ENCODE measurements around the gene REM2.

The REM2 gene

DNA sequence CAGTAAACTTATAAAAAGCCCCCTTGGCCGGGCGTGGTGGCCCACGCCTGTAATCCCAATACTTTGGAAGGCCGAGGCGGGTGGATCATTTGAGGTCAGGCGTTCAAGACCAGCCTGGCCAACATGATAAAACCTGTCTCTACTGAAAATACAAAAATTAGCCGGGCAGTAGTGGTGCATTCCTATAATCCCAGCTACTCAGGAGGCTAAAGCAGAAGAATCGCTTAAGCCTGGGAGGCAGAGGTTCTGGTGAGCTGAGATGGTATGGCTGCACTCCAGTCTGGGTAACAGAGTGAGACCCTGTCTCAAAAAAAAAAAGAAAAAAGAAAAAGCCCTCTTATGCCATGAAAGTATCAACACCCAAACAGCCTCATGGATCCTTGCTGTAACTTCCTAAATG, 42.5 kb downstream of the REM2 start:
- DNase-seq (ENCODE audit: extremely low read depth in 1 of 2, low read depth in 1 of 2), result no peak

DNA sequence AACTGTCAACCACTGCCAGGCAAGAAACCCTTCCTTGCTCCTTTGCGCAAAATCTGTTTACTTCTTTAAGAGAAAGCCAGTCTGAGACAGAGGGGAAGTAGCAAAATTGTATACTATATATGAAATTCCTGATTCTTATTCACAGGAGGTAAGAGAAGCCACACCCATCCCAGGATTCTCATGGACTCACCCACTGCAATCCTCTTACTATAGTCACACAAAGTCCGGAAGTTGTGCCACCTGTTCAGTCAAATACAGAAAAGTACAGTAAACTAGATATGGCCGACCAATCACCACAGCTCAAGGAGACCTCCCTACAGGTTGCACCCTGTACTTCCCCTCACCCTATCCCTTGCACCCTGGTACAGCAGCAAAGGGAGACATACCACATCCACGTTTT, 43.3 kb downstream of the REM2 start:
- DNase-seq (ENCODE audit: extremely low read depth in 1 of 2, low read depth in 1 of 2), result no peak

DNA sequence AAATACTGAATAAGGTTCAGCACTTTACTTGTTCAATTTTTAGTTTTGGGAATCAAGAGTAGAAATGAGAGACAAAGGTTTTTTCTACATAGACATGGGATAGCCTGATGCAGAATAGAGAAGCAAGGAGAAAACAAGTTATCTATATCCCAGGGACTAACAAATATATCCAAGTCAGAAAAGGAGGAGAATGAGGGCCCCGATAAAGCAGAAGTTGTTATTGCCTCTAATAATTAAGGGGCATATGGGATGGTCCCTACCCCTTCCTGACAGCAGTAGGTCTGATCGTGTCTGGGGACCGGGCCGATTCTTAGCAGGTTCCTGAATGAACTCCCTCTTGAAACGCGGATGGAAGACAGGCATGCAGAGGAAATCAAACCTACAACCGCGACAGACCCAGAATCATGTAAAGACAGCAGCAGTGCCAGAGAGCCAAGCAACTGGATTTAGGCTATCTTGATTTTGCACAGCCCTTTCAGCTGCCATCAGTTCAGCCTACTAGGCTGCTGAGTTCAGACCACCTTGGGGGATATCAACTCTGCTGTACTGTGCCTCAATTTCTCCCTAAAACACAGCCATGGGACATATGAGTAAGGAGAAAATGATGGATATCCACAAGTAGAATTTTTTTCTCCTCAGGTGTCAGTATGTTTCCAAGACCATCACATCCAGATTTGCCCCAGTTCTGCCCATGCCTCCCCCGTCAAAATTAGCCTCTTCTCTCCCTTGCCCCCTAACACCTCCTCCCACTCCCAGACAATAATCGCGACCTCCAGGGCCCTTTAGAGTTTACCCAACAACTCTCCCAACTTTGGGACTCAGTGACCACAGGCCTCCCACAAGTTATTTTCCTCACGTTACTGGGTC, 45.4 kb downstream of the REM2 start:
- DNase-seq (ENCODE audit: extremely low read depth in 1 of 2, low read depth in 1 of 2), result no peak

DNA sequence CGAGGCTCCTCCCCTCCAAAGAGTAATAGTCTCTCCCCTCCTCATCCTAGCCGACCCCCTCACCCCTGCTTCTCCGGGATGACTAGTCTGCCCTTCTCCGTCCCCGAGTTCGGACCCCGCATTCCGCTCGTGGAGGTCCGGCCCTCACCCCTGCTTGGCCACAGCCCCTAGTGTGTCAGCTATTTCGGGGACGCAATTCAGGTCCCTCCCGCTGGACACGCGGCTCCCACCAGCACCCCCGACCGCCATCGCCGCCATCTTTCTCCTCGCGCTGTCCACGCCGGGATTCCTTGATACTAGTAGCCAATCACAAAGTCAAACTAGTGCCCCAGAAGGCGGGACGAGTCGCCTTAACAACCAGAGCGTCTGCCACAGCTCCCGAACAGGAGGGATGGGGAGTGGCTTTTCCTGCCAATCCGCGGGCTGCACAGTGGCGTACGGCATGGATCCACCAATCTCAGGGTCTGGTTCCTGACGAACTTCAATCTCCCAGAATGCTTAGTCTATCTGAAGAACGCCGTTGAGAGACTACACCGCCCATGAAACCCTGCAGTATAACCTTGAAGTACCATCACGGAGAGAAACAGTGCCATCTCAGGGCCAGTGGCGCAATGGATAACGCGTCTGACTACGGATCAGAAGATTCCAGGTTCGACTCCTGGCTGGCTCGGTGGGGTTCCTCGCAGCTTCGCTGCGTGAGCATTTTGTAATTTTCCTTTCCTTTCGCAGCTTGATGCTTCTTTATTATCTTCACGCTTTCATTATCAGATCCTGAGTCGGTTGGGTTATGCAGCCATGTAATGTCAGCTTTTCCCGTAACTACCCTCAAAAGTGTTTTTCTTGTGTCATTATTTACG, 46.3 kb downstream of the REM2 start, which contains the start of gene PRMT5:
PRMT5 (minus strand) TSS at position 273 of the 857 bp plus-strand sequence; CDS start at position 258, 15 bp downstream.
- peak; percentile 90 to 98 for DNase-seq (ENCODE audit: extremely low read depth in 1 of 2, low read depth in 1 of 2)

DNA sequence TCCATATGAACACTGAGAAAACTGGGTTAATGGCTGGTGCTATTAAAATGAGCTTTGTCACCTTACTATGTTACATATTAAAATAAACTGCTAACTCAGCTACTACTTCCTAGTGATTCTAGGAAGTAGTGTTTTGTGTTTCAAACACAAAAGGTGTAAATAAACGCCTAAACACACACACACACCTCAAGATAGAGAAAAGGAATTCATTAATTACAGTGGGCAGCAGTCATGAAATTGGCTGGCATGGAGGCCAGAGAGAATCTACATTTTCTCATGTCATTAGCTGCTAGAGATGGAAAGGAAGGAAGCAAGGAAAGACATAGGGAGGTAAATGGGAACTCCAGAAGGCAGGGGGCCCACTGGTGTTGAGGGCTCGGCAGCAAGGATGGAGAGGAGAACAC, 46.9 kb downstream of the REM2 start:
- no peak for DNase-seq (ENCODE audit: extremely low read depth in 1 of 2, low read depth in 1 of 2)

DNA sequence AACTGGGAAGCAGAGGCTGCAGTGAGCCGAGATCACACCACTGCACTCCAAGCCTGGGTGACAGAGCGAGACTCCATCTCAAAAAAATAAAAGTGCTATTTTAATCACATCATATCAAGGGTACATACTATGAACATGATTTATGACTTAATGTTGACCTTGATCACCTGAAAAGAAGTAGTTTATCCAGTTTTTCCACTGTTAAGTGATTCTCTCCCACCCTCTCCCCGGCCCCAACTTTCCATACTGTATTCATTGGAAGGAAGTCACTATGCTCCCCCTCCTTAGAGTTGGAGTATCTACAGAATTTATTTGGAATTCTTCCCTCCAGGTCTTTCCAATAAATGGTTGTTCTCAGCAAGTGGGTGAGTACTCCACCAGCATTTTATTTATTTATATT, 49.1 kb downstream of the REM2 start:
- no peak for DNase-seq (ENCODE audit: extremely low read depth in 1 of 2, low read depth in 1 of 2)

DNA sequence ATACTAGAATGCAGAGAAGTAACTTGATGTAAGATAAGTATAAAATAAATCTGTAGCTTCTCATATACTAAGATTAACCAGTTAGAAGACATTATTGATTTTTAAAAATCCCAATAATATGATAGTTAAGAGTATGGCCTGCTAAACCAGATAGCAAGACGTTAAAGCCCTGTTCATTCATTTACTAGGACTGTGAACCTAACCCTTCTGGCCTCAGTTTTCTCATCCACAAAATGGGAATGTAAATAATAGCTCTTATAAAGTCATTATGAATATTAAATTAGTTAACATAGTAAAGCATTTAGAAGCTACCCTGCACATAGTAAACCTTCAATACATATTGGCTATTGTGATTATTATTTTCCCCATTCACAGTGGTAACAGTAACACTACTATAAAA, 52.1 kb downstream of the REM2 start:
- DNase-seq (ENCODE audit: extremely low read depth in 1 of 2, low read depth in 1 of 2), result no peak
